Skin epidermis (tissue), 12 donors: Measurements from ENCODE around the gene NR6A1.

Experiments
- H3K27ac ChIP-seq, 21 experiments: fragments of 200-600 bp; sonication (generic) in 11 of 21; one replicate each; pipeline ENCODE4 v1.5.0; 2020; ENCODE audit warnings: mild to moderate bottlenecking in 3 of 21, inconsistent platforms in 2 of 21, moderate library complexity in 2 of 21
- H3K4me3 ChIP-seq, 7 experiments: fragments of 200-600 bp; sonication (generic) in 2 of 7; one replicate each; pipeline ENCODE4 v1.5.0; 2020; ENCODE audit warnings: inconsistent platforms in 2 of 7, mild to moderate bottlenecking in 2 of 7, moderate library complexity in 1 of 7

The NR6A1 gene

GRCh38 chr9:124708074-124708473, 63.0 kb downstream of the NR6A1 start:
- Histone ChIP-seq H3K27ac (no peak overlapping the region), H3K4me3 (no peak overlapping the region)

DNA sequence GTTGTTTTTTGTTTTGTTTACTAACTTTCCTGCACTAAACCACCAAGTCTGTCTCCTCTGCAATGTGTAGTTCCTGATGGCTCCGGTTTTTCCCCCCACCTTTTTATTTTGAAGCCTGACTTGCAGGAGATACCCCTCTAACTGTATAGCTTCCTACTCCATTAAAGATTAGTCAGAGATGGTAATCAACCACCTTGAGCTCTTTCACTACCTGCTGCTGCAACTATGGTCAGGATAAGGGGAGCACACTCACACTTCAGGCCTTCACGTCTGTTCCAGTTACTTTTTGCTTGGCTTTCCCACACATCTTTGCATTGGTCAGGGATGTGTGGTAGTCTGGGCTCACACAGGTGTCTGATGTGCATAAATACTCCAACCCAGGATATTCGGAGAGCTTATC, 63.4 kb downstream of the NR6A1 start:
- no peak overlapping the region for H3K4me3 ChIP-seq

GRCh38 chr9:124706685-124707084, 64.4 kb downstream of the NR6A1 start:
- H3K4me3 ChIP-seq, result no peak overlapping the region
- H3K27ac ChIP-seq, result no peak overlapping the region

More for the DNA sequence above, 63.4 kb downstream of the NR6A1 start:
- H3K27ac ChIP-seq, result no peak overlapping the region

- H3K27ac ChIP-seq, result no peak overlapping the region
These were observed 71.5 kb downstream of the NR6A1 start for GRCh38 chr9:124699575-124699974.

DNA sequence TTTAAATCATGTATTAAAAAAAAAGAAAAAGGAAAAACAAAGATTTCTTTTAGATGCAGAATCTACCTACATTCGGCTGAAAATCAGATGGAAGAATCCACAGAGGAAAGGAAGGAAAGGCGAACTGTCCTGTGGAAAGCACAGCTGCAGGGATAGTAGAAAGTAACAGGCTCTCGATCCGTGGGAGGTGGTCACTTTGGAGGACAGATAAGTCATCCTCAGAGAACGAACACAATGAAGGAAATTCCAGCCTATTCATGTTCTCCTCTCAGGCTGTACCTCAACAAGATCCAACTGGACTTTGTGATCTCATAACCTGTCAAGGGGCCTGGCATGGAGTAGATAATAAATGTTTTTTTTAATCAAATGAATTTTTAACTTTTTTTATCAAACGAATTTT, 72.8 kb downstream of the NR6A1 start:
- Histone ChIP-seq H3K4me3 (no peak overlapping the region), H3K27ac (no peak overlapping the region)

More at GRCh38 chr9:124699575-124699974, 71.5 kb downstream of the NR6A1 start:
- no peak overlapping the region for H3K4me3 ChIP-seq

DNA sequence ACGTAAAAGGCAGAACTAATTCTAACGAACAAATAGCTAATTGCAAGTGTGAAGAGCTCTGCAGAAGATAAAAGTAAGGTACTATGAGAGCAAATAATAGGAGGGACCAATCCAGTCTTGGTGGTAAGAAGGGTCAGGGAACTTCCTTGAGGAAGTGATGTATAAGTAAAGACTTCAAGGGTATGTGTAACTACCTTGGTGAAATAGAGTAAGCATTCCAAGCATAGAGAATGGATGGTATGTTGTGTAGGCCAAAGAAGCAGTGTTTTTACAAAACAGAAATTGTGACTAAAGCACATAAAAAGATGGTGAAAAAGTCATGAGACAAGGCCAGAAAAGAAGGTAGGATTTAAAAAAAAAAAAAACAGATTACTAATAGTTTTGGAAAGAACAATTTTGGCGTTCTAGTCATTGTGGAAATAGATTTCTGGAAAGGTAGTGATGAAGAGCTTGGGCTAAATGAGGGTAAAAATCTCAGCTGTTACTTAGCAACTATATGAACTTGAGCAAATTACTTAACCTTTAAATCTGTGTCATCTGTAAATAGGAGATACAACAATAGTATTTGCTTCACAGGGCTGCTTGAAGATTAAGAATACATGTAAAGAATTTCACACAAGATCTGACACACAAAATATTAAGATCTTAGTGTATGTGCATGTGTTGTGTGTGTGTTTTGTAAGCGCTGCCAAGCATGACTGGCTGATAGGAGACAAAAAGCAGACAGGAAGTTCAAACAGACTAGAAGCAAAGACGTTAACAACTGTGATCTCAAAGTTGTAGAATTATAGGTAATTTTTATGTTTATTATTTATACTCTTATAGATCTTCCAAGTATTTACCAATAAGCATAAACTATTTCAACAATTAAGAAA, 73.5 kb downstream of the NR6A1 start:
- no peak overlapping the region for H3K27ac ChIP-seq
- H3K4me3 ChIP-seq, result no peak overlapping the region

GRCh38 chr9:124696101-124696500, 75.0 kb downstream of the NR6A1 start:
- Histone ChIP-seq H3K4me3 (no peak overlapping the region), H3K27ac (no peak overlapping the region)

- Histone ChIP-seq H3K4me3 (no peak overlapping the region), H3K27ac (no peak overlapping the region)
These were observed 75.7 kb downstream of the NR6A1 start for GRCh38 chr9:124695280-124695890.

DNA sequence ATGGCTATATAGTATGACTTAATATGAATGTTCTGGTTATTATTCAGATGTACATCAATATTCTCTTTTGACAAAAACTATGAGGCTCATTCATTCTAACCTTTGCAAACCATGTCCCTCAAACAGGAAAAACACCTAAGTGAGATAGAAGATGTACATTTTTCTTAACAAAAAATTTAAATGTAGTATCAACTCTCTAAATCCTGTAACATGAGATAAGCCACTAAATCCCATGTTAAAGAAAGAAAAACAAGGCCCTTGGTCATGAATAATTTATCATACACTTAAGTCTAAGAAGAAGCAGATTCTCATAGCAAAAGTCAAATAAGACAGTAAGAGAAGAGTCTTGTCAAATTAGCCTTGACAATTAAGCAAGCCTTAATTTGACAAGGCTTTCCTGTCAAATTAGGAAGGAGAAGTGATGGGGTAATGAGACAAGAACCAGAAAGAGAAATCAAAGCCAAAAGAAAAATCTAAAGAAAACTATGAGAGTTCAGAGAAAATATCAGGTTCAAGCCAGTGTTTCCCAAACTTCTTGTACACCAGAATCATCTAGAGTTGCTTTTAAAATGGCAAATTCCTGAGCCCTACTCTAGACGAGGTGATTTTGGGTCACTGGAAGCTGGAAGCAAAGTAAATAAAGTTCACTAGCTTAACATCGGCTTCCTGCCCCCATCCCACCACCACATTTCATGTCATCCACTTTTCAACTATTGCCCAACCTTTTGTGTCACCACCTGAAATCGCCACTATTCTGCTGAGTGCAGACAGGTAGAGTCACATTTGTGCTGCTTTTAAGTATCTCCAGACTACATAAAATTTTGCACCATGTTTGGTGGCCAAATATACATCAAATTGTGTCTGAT, 76.5 kb downstream of the NR6A1 start:
- no peak overlapping the region for H3K4me3 ChIP-seq
- H3K27ac ChIP-seq, result no peak overlapping the region

DNA sequence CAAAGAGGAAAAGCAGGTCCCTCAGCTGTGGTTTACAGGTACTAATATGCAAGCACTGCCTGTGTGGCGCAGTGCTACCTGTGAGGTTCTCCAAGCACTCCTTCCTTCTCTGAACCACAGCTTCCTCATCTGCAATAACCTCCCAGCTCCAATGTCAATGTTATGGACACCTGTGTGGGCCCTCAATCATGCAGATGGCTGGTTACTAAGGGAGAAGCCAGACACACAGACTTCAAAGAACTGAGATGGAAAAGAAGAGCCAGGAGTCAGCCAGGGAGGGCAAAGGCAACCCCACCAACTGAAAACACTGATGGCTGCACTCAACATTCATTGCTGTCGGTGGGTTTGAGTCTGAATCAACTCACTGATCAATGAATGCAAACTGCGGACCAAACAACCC, 77.7 kb downstream of the NR6A1 start:
- Histone ChIP-seq H3K4me3 (no peak overlapping the region), H3K27ac (no peak overlapping the region)

DNA sequence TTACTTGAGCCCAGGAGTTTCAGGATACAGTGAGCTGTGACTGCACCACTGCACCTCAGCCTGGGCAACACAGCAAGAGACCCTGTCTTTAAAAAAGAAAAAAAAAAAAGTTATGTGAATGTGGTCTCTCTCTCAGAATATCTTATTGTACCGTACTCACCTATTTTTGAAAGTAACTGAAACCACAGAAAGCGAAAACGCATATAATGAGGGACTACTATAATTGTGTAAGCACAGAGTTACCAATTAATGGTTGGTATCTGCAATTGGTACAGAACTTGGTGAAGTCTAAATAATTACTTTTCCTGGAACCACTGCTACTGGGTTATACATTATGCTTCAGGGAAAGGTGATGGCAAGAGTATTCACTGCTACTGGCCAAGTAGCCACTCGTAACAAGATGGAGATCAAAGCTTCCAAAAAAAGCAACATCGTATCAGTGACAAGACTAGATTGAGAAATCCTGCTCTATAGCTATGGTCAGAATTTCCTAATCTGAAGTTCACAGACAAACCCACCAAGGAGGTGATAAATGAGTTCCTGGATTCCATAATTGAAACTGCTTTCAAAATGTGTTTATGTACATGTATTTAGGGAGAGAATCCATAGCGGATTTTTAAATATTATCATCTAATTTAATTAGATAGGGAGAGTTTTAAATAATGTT, 82.7 kb downstream of the NR6A1 start:
- no peak overlapping the region for H3K27ac ChIP-seq

DNA sequence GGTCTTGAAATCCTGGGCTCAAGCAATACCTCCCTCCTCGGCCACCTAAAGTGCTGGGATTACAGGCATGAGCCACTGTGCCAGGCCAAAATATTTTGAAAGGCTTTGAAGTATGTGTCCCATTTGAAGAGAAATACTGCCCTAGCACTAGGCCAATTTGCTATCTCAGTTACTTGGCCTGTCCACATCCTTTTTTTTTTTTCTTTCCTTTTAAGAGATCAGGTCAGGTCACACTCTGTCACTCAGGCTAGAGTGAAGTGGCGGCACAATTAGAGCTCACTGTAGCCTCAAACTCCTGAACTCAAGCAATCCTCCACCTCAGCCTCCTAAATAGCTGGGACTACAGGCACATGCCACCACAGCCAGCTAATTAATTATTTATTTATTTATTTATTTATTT, 84.2 kb downstream of the NR6A1 start:
- no peak overlapping the region for H3K4me3 ChIP-seq
- H3K27ac ChIP-seq, result no peak overlapping the region

More for the DNA sequence above, 82.7 kb downstream of the NR6A1 start:
- no peak overlapping the region for H3K4me3 ChIP-seq

DNA sequence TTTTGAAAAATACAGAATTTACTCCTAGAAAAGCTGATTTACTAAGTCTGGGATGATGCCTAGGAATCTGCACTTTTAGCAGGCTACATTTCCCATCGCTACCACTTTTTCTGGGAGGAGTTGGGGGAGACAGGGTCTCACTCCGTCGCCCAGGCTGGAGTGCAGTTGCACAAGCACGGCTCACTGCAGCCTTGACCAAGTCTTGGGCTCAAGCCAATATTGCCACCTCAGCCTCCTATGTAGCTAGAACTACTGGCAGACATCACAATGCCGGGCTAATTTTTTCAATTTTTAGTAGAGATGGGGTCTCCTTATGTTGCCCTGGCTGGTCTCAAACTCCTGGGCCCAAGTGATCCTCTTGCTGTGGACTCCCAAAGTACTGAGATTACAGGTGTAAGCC, 85.9 kb downstream of the NR6A1 start:
- Histone ChIP-seq H3K27ac (no peak overlapping the region), H3K4me3 (no peak overlapping the region)

GRCh38 chr9:124684169-124684568, 86.9 kb downstream of the NR6A1 start:
- Histone ChIP-seq H3K27ac (no peak overlapping the region), H3K4me3 (no peak overlapping the region)

DNA sequence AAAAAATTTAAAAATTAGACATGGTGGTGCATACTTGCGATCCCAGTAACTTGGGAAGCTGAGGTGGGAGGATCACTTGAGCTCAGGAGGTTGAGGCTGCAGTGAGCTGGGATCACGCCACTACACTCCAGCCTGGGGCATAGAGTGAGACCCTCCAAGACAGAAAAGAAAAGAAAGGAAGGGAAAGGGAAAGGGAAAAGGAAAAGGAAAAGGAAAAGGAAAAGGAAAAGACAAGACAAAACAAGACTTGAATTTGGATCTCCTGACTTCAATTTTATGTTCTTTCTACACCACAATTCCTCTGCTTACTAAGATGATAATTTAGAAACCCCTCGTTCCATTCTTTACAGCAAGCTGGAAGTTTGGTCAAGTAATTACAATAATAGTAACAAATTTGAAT, 88.1 kb downstream of the NR6A1 start:
- H3K27ac ChIP-seq, result no peak overlapping the region
- H3K4me3 ChIP-seq, result no peak overlapping the region

DNA sequence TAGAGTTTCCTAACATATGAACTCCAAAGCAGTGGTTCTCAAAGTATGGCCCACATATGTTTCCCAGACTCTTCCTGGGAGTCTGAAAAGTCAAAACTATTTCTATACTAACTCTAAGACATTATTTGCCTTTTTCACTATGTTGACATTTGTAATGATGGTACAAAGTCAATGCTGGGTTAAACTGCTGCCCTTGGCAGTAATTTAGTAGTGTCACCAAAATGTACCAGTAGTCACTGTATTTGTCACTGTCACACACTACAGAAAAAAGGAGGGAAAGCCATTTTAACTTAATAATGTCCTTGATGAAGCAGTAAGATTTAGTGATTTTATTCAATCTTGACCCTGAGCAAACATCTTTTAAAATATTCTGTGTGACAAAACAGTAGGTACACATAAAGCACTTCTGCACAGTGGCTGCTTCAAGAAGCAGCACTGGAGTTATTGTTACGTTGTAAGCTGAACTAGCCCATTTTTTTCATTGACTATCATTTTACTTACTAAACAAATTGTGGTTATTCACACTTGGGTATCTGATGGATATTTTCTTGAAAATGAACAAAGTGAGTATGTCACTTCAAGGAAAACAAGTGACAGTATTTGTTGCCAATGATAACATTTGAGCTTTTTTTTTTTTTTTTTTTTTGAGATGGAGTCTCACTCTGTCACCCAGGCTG, 90.3 kb downstream of the NR6A1 start:
- Histone ChIP-seq H3K27ac (no peak overlapping the region), H3K4me3 (no peak overlapping the region)

- Histone ChIP-seq H3K4me3 (no peak overlapping the region), H3K27ac (no peak overlapping the region)
These were observed 91.1 kb downstream of the NR6A1 start for GRCh38 chr9:124680049-124680448.

DNA sequence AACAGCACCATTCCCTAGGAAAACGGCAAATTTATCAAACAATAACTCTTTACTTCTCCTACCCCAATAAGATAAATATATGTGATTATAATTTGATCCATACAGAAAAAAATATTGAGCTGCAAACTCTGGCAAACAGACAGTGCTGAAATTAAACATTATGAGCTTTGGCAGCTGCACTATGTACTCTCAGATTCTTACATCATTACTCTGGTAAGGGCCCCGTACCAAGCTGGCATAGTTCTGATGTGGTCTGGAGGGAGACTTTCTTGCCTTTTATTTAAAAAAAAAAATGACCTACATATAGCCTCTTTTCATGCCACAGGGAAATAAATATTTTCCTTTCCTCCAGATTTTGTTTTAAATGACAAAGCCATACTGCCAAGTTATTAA, 95.0 kb downstream of the NR6A1 start:
- Histone ChIP-seq H3K4me3 (no peak overlapping the region), H3K27ac (no peak overlapping the region)
